DND-41 (cell line): Measurements from ENCODE around the gene AXIN1.

Source experiments
- CTCF ChIP-seq: IDR thresholded peaks from 2 replicates; pipeline ENCODE4 v1.5.1; 2012; ENCODE audit warnings: borderline replicate concordance, low read length, moderate library complexity, mild to moderate bottlenecking; ENCODE audit not compliant: poor library complexity, severe bottlenecking; ENCODE audit errors: extremely low read depth
- EZH2 ChIP-seq: IDR thresholded peaks from 3 replicates; pipeline ENCODE4 v1.6.1; 2012; ENCODE audit warnings: borderline replicate concordance, low read depth, mild to moderate bottlenecking, moderate library complexity, low read length, inconsistent platforms; ENCODE audit not compliant: severe bottlenecking

DNA sequence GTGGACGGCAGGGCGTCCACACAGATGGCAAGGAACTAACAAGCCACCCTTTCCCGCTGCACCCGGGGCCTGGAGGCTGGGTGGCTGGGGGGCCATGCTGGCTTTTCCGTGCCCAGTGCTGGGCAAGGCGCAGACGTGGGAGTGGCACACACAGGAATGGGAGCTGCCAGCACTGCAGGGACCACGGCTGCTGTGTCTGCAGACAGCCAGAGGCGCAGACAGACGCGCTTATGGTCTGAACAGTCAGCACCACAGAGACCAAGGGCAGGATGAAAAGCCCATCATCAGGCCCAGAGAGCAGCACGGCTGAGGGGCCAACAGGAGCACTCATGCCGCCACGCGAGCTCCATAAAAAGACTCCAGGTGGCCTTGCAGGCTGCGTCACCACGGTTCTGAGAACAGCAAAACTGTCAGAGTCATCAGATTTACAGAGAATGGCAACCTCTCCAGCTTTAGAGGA lies 45.6 kb downstream of the AXIN1 start:
- TF ChIP-seq CTCF (no peak), EZH2 (no peak)
